ENCODE results near the gene EGFLAM.
"Not testable (repeated sequence)": the region's sequence is repeated elsewhere in the genome, so short reads cannot be mapped to it uniquely, and the experiment has no call there.

Gene EGFLAM

DNA sequence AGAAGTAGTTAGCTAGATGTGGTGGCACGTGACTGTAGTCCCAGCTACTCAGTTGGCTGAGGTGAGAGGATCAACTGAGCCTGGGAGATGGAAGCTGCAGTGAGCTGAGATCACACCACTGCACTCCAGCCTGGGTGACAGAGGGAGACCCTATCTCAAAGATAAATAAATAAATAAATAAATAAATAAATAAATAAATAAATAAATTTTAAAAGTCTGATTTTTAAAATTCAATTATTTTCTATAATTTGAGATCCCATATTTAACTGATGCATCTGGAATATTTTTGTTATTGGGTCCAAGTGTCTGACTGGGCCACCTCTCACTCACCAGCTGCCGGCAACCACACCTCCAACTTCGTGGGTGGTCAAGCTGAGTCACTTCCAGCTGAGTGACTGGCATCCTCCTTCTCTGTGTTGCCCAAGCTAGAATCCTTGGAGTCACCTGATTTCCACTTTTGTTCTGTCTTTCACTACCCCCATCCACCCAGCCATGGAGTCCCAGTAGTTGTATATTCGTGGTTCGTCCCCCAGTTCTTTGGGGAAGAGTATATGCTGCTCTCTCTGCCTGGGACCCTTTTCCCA is 70.9 kb downstream of the EGFLAM start:
- peak; percentile 18 for DNase-seq (ENCODE audit: low spot score)

DNA sequence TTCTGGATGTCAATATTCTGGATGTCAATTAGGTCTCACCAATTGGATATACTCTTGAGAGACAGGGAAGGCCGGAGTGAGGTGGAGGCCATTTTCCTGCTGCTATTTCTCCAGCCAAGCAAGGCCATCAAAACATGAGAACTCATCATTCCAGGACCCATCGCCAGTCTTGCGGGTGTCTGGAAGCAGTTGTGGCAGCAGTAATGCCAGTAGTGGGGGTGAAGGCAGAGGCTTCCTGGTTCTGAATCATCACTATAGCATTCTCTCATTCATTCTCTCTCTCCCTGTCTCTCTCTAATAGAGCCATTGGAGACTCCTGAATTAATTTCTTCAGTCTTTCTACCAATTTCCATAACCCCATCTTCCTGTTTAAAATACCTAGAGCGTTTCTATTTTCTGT is 71.8 kb downstream of the EGFLAM start:
- DNase-seq (ENCODE audit: low spot score): no peak

DNA sequence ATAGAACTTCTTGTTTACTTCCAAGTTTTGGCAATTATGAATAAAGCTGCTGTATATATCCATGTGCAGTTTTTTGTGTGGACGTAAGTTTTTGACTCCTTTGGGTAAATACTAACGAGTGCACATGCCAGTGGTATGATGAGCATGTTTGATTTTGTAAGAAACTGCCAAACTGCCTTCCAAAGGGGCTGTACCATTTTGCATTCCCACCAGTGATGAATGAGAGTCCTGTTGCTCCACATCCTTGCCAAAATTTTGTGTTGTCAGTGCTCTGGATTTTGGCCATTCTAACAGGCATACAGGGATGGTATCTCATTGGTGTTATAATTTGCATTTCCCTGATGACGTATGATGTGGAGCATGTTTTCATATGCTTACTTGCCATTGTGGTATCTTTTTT is 73.5 kb downstream of the EGFLAM start:
- no peak for DNase-seq (ENCODE audit: low spot score)

DNA sequence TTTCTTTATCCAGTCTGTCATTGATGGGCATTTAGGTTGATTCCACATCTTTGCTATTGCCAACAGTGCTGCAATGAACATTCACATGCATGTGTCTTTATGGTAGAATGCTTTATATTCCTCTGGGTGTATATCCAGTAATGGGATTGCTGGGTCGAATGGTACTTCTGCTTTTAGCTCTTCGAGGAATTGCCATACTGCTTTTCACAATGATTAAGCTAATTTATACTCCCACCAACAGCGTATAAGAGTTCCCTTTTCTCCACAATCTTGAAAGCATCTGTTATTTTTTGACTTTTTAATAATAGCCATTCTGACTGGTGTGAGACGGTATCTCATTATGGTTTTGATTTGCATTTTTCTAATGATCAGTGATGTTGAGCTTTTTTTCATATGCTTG is 74.8 kb downstream of the EGFLAM start:
- not testable (repeated sequence) for DNase-seq (ENCODE audit: low spot score)

DNA sequence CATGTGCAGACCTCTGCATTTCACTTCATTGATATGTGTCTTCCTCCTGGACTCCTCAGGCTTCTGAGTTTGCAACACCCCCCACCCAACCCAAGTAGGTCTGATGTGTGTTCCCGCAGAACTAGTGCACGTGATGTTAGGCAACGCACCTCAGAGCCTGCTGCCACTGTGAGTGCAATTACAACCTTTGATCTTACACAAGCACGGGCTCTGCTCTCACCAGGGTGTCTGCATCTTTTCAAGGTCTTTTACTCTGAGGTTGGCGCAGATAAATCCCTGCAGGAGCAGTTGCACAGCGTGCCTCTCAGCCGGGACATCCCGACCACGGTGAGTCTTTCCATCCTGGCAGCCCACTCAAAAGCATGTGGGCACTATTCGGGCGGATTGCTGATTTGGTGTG is 80.1 kb downstream of the EGFLAM start:
- no peak for DNase-seq (ENCODE audit: low spot score)

DNA sequence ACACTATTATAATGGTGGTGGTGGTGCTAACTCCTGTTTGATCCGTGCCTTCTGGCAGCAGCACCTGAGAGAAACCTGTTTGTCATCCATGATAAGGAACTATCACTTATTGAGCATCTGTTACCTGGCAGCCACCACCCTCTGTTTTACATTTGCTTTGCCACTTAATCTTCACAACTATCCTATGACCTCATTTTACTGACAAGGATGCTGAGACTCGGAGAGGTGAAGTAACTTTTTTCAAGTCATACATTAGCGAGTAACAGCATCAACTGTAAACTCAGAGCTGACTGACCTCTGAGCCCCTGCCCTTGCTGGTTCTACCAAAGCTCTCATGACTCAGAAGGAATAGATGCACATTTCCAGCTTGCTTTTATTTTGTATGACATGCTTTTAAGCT is 81.1 kb downstream of the EGFLAM start:
- no peak for DNase-seq (ENCODE audit: low spot score)

DNA sequence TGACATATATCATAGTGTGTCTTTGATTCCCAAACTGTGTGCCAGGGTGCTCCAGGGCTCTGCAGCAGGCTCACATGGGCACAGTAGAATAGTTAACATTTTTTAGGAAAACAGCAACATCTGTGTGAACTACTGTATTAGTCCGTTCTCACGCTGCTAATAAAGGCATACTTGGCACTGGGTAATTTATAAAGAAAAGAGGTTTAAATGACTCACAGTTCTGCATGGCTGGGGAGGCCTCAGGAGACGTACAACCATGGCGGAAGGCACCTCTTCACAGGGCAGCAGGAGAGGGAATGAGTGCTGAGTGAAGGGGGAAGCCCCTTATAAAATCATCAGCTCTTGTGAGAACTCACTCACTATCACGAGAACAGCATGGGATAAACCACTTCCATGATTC is 82.7 kb downstream of the EGFLAM start:
- DNase-seq (ENCODE audit: low spot score): no peak

DNA sequence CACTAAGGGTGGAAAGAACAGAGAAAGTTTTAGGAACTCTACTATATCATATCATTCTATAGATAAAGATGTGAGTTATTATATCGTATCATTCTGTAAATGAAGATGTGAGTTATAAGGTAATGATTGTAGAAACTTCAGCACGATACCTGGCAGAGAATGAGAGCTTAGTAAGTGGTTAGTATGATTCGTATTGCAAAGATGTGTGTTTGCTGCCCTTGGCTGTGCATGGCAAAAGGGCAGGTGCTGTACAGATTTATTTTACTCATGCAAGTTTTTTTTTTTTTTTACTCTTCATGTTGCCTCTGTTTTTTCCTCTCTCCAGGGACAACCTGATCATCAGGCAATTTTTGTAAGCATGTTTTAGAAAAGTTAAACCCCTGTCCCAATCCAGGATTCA is 83.3 kb downstream of the EGFLAM start:
- DNase-seq (ENCODE audit: low spot score): no peak

DNA sequence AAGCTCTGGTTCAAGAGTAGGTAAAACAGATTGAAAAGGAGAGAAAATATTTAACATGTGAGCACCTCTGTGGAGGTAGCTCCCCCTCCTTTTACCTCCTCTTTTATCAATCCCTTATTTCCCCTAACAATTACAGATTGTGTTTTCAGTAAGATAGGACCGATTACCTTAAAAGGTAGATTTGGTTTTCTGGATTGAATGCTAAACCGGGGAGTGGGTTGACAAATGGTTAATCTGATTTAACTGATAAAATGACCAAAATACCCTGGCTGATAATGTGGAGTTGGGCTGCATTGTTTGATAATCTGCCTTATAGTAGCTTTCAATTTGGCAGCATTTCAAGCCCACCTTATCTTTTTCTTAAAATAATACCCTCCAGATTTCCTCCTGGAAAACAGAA is 83.9 kb downstream of the EGFLAM start:
- DNase-seq (ENCODE audit: low spot score): no peak

DNA sequence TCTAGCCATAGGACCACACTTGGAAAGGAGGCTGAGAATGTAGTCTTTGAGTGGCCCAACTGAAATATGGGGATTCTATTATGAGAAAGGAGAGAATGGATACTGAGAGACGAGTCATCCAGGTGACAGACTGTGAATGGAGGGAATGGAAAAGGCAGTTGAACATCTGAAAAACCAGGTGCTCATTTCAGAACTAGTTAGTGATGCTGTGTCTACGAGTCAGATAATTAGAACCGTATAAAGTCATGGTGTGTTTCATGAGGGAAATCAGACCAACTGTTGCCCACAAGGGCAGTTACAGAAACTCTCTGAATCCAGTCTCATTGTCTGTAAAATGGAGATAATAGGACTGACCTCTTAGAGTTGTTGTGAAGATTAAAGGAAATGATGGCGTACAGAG is 86.5 kb downstream of the EGFLAM start:
- no peak for DNase-seq (ENCODE audit: low spot score)

DNA sequence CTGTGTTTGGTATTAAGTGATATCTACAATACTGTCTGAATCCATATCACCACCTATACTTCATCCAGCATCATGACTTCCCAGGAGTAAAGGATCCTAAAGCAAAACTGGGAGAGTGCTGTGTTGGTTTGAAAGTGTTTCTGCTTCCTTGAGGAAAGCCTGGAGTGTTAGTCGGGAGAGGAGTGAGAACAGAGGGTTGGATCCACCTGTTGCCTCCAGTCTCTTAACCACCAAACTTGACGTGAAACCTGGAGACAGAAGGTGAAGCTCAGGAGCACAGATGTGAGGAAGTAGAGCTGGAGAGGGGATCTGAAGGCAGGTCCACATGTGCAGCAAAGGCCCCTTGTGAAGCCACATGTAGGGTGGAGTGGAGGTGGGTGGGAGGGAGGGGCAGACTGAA is 88.2 kb downstream of the EGFLAM start:
- DNase-seq (ENCODE audit: low spot score): no peak

DNA sequence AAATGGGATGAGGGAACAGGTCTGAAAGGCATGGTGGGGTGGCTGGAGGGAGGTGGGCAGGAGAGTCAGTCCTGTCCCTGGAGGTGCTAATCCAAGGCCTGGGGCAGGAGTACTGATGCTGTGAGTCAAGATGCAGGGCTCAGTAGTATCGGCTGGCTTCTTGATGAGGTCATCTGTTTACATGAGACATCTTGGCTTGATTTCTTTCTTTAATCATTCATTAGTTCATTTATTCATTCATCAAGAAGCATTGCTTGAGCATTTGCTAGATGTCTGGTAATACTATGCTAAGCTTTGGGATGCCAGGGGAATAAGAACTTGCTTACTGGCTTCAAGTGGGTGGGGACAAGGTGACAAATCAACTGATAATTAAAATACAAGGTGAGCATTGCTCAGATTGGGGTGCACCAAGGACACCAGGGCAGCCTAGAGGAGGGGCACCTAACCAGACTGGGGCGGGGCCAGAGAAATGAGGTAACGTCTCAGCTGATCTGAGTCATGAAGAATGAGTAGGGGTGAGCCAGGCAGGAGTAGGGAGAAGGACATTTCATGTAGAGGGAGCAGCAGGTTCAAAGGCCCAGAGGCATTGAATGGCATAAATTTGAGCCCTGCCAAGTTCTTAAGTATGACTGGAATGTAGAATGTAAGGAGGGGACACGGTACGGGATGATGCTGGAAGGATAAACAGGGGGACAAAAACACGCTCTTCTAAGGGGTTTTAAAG is 88.8 kb downstream of the EGFLAM start:
- no peak for DNase-seq (ENCODE audit: low spot score)

DNA sequence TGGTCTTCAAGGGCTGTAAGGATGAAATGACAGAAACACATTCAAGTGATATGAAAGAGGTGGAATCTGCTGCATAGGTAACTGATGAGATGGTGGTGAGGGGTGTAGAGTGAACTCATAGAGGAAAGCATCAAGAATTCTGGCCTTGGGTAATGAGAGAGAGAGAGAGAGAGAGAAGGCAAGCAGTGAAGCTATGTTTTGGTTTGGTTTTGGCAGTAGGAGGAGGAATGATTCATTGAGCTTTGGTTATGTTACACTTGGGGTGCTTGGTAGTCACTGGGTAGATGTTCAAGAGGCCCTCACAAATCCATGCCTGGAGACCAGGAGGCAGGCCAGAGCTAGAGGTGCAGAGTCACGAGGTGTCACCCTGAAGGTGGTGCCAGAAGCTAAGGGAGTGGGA is 89.5 kb downstream of the EGFLAM start:
- no peak for DNase-seq (ENCODE audit: low spot score)

DNA sequence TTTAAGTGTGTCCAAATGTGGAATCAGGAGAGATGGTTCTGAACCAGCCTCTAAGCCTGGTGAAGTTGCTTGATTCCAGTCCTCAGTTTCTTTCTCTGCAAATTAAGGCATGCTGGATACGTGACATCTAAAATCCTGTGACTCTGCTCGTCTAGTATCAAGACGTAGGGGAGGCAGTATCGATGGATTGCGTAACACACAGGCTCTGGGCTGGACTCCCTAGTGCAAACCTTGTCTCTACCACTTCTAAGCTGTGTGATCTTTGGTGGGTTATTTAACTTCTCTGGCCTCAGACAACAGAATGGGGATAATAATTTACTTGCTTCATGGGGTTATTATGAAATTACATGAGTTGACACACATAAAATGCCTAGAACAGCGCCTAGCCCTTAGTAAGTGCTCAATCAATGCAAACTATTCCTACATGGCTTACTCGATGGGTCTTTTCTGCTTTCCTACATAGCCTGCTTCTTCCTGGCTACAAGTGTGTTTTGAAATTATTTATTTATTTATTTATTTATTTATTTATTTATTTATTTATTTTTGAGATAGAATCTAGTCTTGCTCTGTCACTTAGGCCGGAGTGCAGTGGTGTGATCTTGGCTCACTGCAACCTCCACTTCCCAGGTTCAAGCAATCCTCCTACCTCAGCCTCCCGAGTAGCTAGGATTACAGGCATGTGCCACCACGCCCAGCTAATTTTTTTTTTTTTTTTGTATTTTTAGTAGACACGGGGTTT is 102.1 kb downstream of the EGFLAM start:
- DNase-seq (ENCODE audit: low spot score): no peak

DNA sequence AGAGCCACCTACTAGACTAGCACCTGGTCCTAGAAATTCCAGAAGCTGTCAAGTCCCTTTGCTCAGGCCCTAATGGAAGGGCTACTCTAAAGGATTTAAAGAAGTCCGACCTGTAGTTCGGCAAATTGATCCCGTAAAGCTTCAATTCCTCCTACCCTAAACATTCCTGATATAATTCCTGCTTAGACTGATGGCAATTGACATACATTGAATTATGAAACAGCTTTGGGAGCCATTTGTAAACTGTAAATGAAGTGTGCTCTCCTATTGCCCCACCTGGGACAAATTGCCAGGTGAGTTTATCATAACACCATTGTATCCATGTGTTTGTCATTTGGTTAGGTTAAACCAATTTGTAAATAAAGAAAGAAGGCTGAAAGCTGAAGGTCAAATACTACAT is 104.4 kb downstream of the EGFLAM start:
- DNase-seq (ENCODE audit: low spot score): no peak

DNA sequence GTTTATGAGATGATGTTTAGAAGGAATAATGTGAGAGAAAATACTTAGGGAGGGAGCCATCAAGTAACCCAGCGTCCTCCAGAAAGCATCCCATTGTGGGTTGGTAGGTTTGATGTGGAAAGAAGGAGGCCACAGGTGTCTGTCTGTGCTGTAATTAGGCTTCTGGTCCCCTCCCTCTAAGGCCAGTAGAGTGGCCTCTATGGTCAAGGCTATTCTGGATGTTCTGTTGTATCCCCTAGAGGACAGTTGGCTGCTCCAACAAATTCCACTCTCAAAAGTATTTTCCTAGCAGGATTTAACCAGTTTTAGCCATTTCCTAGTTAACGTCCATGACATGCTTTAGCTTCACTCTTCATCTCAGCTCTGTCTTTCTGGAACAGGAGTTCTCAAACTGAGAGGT is 106.5 kb downstream of the EGFLAM start:
- no peak for DNase-seq (ENCODE audit: low spot score)

DNA sequence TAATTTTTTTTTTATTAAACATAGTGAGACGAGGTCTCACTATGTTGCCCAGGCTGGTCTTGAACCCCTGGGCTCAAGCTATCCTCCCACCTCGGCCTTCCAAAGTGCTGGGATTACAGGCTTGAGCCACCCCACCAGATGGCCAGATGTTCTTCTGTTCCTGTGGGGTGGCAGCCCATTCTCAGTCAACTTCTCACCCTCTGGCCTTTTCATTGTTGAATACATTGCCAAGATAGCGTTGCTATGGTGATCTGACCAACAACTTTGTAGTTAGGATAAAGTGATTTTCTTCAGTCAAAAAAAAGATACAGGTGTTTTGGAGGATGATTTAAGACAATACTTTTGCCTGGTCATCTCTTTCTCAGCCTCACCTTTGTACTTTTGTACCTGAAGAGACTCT is 109.1 kb downstream of the EGFLAM start:
- no peak for DNase-seq (ENCODE audit: low spot score)

DNA sequence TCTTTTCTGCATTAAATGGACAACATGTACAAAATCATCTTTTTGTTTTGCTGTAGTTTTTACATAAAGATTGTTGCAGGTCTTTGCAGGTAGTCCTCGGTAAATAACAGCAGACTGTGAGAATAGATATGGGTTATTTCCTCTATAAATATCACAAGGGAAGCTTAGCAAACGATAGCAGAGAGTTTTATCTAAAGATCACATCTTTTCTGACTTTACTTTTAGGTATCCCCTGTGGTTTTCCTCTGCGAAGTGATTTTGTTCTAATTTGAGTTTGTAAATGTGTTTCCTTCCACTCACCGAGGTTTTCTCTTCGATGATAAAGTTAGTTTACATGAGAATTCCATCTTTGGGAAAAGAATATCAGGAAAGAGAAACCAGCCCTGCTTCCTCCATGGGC is 109.6 kb downstream of the EGFLAM start:
- DNase-seq (ENCODE audit: low spot score): no peak

DNA sequence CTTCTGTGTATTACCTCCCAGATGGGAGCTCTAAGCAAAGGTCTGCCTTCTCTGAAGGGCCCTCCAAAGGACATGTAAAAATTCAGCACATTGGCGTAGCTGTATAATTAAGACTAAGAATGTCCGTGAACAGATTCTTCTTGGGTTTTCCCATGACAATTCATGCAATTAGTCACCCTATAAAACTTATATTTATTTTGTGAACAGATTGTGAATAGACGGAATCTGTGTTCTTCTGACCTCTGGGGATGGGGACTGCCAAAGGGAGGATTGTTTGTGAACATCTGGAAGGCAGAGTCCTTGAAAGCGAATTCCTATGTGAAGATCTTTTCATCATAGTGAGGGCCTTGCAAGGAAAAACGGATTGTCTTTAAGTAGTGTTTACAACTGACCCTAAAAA is 111.3 kb downstream of the EGFLAM start:
- no peak for DNase-seq (ENCODE audit: low spot score)

DNA sequence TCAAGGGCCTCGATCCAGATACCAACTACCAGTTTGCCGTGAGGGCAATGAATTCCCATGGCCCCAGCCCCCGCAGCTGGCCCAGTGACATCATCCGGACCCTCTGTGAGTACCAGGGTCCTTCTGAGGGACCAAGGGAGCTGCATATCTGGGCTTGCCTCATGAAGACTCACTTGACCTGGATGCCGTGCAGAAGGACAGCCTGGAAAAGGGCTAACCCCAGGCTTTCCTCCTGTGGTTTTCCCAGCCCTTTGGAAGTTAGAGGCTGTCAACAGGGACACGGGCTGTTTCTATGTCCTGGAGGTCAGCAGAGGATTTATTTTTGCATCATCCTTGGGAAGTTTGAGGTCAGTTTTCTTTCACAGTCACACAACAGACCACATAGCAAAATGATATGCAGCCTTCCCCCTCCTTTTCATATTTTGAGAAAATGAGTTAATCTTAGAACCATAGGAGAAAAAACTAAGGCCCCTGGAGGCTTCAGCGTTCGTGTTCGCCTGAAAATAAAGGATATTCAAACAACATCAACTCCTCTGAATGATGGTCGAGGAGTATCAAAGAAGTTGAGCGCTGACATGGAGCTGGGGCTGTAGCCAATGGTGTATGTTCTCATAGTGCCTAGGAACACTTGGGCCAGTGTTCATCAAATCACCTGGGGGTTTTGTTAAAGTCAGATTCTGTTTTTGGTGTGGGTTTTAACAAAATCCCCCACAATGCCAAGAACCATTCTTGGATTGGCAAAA is 112.2 kb downstream of the EGFLAM start:
- DNase-seq (ENCODE audit: low spot score): no peak

DNA sequence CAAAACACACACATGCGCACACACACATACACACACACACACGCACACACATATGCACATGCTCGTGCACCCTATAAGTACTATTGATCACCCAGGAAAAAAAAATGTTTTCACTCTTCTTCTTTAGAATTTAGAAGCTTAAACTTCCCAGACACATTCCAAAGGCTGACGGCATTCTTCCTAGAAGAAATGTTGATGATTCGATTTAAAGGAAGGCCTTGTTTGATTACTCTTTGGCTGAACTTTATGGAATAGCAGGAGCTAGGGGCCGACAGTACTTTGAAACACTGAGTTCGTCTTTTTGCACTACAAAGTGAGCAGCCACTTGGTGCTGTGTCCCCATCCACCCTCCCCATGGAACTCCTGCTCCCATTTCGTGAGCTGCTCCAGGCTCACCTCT is 113.2 kb downstream of the EGFLAM start:
- DNase-seq (ENCODE audit: low spot score): no peak

DNA sequence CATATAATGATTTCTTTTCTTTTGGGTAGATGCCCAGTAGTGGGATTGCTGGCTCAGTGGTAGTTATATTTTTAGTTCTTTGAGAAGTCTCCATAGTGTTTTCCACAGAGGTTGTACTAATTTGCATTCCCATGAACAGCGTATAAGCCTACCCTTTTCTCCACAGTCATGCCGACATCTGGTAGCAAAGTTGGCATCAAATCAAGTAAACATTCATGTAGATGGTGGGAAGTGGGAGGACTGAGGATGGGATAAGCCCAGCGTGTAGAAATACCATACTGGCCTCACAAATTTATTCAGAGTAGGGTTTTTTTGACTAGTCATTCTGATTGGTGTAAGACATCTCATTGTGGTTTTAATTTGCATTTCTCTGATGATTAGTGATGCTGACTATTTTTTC is 115.4 kb downstream of the EGFLAM start:
- no peak for DNase-seq (ENCODE audit: low spot score)

DNA sequence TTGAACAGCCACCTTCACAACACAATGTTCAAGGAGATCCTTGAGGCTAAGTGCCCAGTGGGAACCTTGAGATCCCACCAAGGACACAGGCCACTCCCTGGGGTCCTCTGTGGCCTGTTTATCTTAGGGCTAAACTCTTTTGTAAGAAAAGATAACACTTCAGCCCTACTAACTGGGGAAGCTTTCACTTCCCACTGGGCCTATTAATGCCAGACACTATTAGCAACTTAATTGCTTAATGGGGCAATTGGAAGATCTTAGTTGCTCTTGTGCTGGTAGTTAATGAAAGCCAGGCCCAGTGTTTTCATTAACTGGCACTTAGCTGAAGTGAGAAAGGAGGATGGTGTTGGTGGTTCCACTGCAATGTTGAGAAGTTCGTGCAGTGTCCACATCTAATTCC is 117.1 kb downstream of the EGFLAM start:
- no peak for DNase-seq (ENCODE audit: low spot score)

All from LoVo (cell line).